NCI-H1694 treated with DMSO at 0.1 percent for 48 hours (cell line): Measurements from ENCODE around the gene OBP2A.

Experiments
- DNase-seq: peaks from one replicate; lab custom pipeline; 2025; lab: John Stamatoyannopoulos, UW

OBP2A gene

GRCh38 chr9:135552021-135552697 lies 6.2 kb downstream of the OBP2A start:
- no peak for DNase-seq

GRCh38 chr9:135552698-135553171 lies 6.8 kb downstream of the OBP2A start:
- DNase-seq = no peak

- no peak for DNase-seq
Observed at GRCh38 chr9:135554718-135555117, 8.8 kb downstream of the OBP2A start.

- DNase-seq = no peak
Observed at GRCh38 chr9:135555203-135555602, 9.3 kb downstream of the OBP2A start.

- no peak for DNase-seq
Observed at GRCh38 chr9:135555910-135556309, 10.0 kb downstream of the OBP2A start.

- no peak for DNase-seq
Observed at GRCh38 chr9:135559606-135560005, 13.7 kb downstream of the OBP2A start.

GRCh38 chr9:135561391-135562234 lies 15.7 kb downstream of the OBP2A start, which contains the start of gene PAEP:
Gene PAEP (plus strand): TSS chr9:135561756.
- DNase-seq = no peak

- no peak for DNase-seq
Observed at GRCh38 chr9:135562235-135562745, 16.4 kb downstream of the OBP2A start.

- no peak for DNase-seq
Observed at GRCh38 chr9:135563039-135563476, 17.1 kb downstream of the OBP2A start.

- no peak for DNase-seq
Observed at GRCh38 chr9:135563858-135564257, 17.9 kb downstream of the OBP2A start.

- no peak for DNase-seq
Observed at GRCh38 chr9:135565141-135565628, 19.3 kb downstream of the OBP2A start.

- no peak for DNase-seq
Observed at GRCh38 chr9:135565636-135566035, 19.7 kb downstream of the OBP2A start.

GRCh38 chr9:135566552-135566951 lies 20.6 kb downstream of the OBP2A start:
- no peak for DNase-seq

- no peak for DNase-seq
Observed at GRCh38 chr9:135567311-135567710, 21.4 kb downstream of the OBP2A start.

- no peak for DNase-seq
Observed at GRCh38 chr9:135568026-135568425, 22.1 kb downstream of the OBP2A start.

- no peak for DNase-seq
Observed at GRCh38 chr9:135570456-135570855, 24.5 kb downstream of the OBP2A start.

GRCh38 chr9:135572233-135572632 lies 26.3 kb downstream of the OBP2A start:
- no peak for DNase-seq

- no peak for DNase-seq
Observed at GRCh38 chr9:135573124-135573523, 27.2 kb downstream of the OBP2A start.

- no peak for DNase-seq
Observed at GRCh38 chr9:135574331-135574730, 28.4 kb downstream of the OBP2A start.

- DNase-seq = no peak
Observed at GRCh38 chr9:135574943-135575342, 29.0 kb downstream of the OBP2A start.

- DNase-seq = no peak
Observed at GRCh38 chr9:135575995-135576631, 30.2 kb downstream of the OBP2A start.

- DNase-seq = no peak
Observed at GRCh38 chr9:135577256-135577655, 31.3 kb downstream of the OBP2A start.
